Osteoblast (primary cell): Measurements from ENCODE around the gene CHSY1. TPM values are rescaled to one million over a fixed set of nuclear protein-coding genes. Genes with fewer than 3 reads are reported as not detected.

Experiments used
- DNase-seq: peaks from one replicate; pipeline ENCODE4 v3.0.0; 2011; ENCODE audit warnings: low spot score, mixed read lengths; ENCODE audit not compliant: insufficient read length; ENCODE audit errors: missing footprints
- H2AFZ ChIP-seq: 2 replicates; pipeline ENCODE4 v1.6.0; 2011; ENCODE audit warnings: mild to moderate bottlenecking, low read length
- H3K27ac ChIP-seq: 2 replicates; pipeline ENCODE4 v1.5.1; 2011; ENCODE audit warnings: mild to moderate bottlenecking, low read depth, low read length, moderate library complexity
- H3K27me3 ChIP-seq: 2 replicates; pipeline ENCODE4 v1.6.0; 2012; ENCODE audit warnings: mild to moderate bottlenecking, control low read depth, inconsistent platforms, low read length, moderate library complexity; ENCODE audit not compliant: insufficient read depth
- H3K36me3 ChIP-seq: 2 replicates; pipeline ENCODE4 v1.5.1; 2011; ENCODE audit warnings: mild to moderate bottlenecking, low read length, control low read depth, moderate library complexity; ENCODE audit not compliant: insufficient read depth
- H3K4me1 ChIP-seq: 2 replicates; pipeline ENCODE4 v1.5.1; 2011; ENCODE audit warnings: mild to moderate bottlenecking, low read length, control low read depth, moderate library complexity; ENCODE audit not compliant: insufficient read depth
- H3K4me2 ChIP-seq: 2 replicates; pipeline ENCODE4 v1.6.0; 2011; ENCODE audit warnings: mild to moderate bottlenecking, low read length; ENCODE audit not compliant: insufficient read depth
- H3K4me3 ChIP-seq: fragments of 200-600 bp; sonication (generic); 3 replicates; pipeline ENCODE4 v1.5.1; 2012; ENCODE audit warnings: mild to moderate bottlenecking, low read length, inconsistent platforms; ENCODE audit not compliant: insufficient read depth
- H3K79me2 ChIP-seq: 2 replicates; pipeline ENCODE4 v1.6.0; 2012; ENCODE audit warnings: mild to moderate bottlenecking, low read length, control low read depth, inconsistent platforms; ENCODE audit not compliant: insufficient read depth
- H3K9me3 ChIP-seq: 2 replicates; pipeline ENCODE4 v1.5.1; 2011; ENCODE audit warnings: low read depth, low read length, control low read depth
- H4K20me1 ChIP-seq: 2 replicates; pipeline ENCODE4 v1.6.0; 2012; ENCODE audit warnings: mild to moderate bottlenecking, low read length, control low read depth; ENCODE audit not compliant: insufficient read depth
- CTCF ChIP-seq: IDR thresholded peaks from 2 replicates; pipeline ENCODE4 v1.5.1; 2011; ENCODE audit warnings: mild to moderate bottlenecking, low read depth, low read length, moderate library complexity; ENCODE audit errors: extremely low read depth
- total RNA-seq: library from RNA; depleted of rRNA; stranded (reverse); fragments of >200 nt; gene quantifications from 2 replicates; pipeline ENCODE4 v1.2.3, GENCODE V29; 2012

CHSY1 gene
- total RNA-seq, 1 donor, result 39.1 TPM

DNA sequence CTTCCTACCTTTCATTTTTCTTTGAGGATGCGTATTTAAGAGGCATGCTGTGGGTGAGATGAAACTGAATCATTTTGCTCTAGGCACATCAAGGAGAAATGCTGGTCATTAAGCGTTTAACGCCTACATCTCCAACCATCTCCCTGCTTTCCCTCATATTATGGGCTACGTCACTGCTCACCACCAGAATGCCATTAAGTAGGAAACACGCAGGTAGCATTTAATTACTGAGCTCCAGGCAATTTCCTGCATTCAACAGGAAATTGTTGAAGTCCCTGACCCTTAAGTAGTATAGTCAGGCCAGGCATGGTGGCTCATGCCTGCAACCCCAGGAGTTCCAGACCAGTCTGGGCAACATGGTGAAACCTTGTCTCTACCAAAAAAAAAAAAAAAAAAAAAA lies 66.1 kb downstream of the CHSY1 start:
- no peak overlapping the region for H2AFZ ChIP-seq
- H3K27ac ChIP-seq, result peak overlapping the region; percentile 99
- H3K4me1 ChIP-seq, result peaks cover 45% of the 10 kb centered on the region
- no peak overlapping the region for H3K4me2 ChIP-seq
- no peaks in the 10 kb centered on the region for H3K9me3 ChIP-seq
- peaks cover 4% of the 10 kb centered on the region for H4K20me1 ChIP-seq
- no peak overlapping the region for H3K4me3 ChIP-seq
- no peaks in the 10 kb centered on the region for H3K27me3 ChIP-seq
- H3K79me2 ChIP-seq, result peaks cover 96% of the 10 kb centered on the region
- DNase-seq, result no peak
- no peak for TF ChIP-seq CTCF
- H3K36me3 ChIP-seq, result peaks cover 32% of the 10 kb centered on the region

DNA sequence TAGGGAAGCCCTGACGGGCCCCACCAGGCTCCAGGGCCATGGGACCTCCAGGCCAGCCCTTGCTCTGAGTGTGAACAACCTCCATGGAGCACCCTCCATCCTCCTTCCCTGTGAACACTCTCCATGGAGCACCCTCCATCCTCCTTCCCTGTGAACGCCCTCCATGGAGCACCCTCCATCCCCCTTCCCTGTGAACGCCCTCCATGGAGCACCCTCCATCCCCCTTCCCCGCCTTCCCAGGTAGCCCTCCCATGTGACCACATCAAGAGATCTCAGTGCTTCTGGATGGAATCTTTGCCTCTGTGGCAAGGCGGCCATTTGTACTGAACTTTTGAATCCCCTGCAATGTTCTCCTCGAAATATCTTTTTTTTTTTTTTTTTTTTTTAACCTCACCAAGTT lies 66.5 kb downstream of the CHSY1 start:
- DNase-seq, result no peak
- Histone ChIP-seq H2AFZ (no peak overlapping the region), H3K27ac (peak overlapping the region; percentile 99), H3K4me3 (no peak overlapping the region), H3K4me2 (no peak overlapping the region), H3K79me2 (peaks cover 96% of the 10 kb centered on the region), H3K36me3 (peaks cover 33% of the 10 kb centered on the region), H3K27me3 (no peaks in the 10 kb centered on the region), H3K9me3 (no peaks in the 10 kb centered on the region), H3K4me1 (peaks cover 46% of the 10 kb centered on the region), H4K20me1 (peaks cover 4% of the 10 kb centered on the region)
- no peak for TF ChIP-seq CTCF

GRCh38 chr15:101184830-101185229 lies 67.0 kb downstream of the CHSY1 start:
- Histone ChIP-seq H3K79me2 (peaks cover 94% of the 10 kb centered on the region), H3K27ac (peak overlapping the region; percentile 99), H3K4me3 (no peak overlapping the region), H3K9me3 (no peaks in the 10 kb centered on the region), H3K27me3 (no peaks in the 10 kb centered on the region), H3K4me1 (peaks cover 47% of the 10 kb centered on the region), H2AFZ (no peak overlapping the region), H4K20me1 (peaks cover 4% of the 10 kb centered on the region), H3K4me2 (no peak overlapping the region), H3K36me3 (peaks cover 33% of the 10 kb centered on the region)
- DNase-seq, result no peak
- no peak for TF ChIP-seq CTCF

- peaks cover 33% of the 10 kb centered on the region for H3K36me3 ChIP-seq
- no peak for DNase-seq
- TF ChIP-seq CTCF, result no peak
- peak overlapping the region; percentile 99 for H3K27ac ChIP-seq
- no peaks in the 10 kb centered on the region for H3K9me3 ChIP-seq
- no peak overlapping the region for H2AFZ ChIP-seq
- peaks cover 93% of the 10 kb centered on the region for H3K79me2 ChIP-seq
- no peaks in the 10 kb centered on the region for H3K27me3 ChIP-seq
- H3K4me3 ChIP-seq, result no peak overlapping the region
- peaks cover 4% of the 10 kb centered on the region for H4K20me1 ChIP-seq
- peaks cover 38% of the 10 kb centered on the region for H3K4me1 ChIP-seq
- H3K4me2 ChIP-seq, result no peak overlapping the region
These were observed 67.9 kb downstream of the CHSY1 start for GRCh38 chr15:101183931-101184305.
